NCI-H1092 (cell line): ENCODE results near the gene PITPNM3.

Experiments used
- DNase-seq: peaks from one replicate; lab custom pipeline; 2025; lab: John Stamatoyannopoulos, UW

Gene PITPNM3

GRCh38 chr17:6443692-6444570, 112.4 kb downstream of the PITPNM3 start, which contains the start of gene PIMREG:
TSS of gene PIMREG (plus strand) at chr17:6444455. CDS start at chr17:6445111, 656 bp downstream.
- peak; percentile 91 for DNase-seq

- no peak for DNase-seq
Measured at GRCh38 chr17:6442775-6443174, 113.6 kb downstream of the PITPNM3 start.

DNA sequence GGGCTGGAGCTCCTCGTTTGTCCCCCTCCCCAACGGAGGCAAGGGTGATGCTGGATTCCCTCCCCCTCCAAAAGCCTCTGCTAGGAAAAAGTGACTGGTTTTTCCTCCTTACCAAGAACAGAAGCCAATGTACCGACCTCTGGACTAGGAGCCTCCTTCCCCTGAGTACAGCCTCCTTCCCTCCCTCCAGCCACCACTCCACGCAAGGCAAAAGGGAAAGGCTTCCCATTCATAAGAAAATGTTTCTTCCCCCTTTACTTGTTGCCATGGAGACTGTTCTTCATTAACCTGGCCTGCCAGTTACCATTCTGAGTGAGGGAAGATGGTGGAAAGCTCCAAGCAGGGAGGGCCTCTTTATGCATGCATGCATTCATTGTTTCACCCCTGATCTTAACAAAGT, 116.4 kb downstream of the PITPNM3 start:
- no peak for DNase-seq

DNA sequence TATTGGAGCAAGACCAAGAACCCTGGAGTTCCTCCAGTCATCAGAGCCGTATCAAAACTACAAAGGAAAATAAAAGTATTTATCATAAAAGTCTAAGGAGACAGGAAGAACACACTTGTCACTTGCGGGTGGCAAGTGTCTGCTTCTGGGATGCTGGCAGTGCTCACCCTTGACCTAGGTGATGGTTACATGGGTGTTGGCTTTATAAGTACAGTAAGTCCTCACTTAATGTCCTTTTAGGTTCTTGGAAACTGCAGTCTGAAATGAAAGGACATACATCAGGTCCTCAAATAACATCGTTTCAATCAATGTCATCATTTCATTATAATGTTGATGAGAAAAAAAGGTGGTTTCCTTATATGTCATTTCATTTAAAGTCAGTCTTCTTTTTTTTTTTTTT, 118.4 kb downstream of the PITPNM3 start:
- no peak for DNase-seq

GRCh38 chr17:6437466-6437865, 118.9 kb downstream of the PITPNM3 start:
- no peak for DNase-seq

- DNase-seq, result no peak
Measured at GRCh38 chr17:6435968-6436367, 120.4 kb downstream of the PITPNM3 start.

DNA sequence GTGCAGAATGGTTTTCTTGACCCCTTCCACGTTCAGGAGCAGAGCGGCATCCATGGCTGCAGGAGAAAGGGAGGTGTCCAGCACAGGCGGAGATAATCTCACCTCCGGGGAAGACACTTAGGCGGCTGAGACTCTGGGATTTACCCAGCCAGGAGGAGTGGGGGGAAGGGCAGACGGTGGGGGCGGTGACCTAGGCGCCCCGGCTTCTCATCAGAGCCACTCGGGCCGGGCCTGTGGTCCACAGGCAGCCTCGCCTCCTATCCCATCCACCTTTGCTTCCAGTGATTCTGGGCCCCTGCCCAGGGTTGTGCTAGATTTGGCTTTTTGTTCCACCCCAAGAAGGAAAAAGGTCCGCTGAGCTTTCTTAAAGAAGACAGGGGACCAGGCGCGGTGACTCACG, 121.3 kb downstream of the PITPNM3 start, which contains the start of gene AIPL1:
TSS of gene AIPL1 (minus strand) at position 71 of the 400 bp plus-strand sequence. CDS start at position 54, 17 bp downstream.
- no peak for DNase-seq

DNA sequence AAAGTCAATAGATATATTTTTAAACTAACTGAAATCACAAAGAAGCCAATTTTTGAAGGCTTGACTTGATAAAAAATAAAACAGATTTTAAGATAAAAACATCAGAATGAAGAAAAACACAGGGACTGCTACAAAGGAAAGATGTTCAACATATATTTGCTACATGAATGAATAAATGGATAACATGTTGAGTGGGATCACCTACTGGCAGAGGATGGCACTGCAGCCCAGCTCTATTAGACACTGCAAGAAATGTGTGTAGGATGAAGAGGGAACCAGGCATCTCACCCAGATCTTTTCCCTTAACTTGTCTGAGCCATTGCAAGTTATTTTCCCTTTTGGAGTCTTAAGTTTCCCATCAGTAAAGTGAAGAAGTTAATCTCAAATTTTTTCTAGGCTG, 125.6 kb downstream of the PITPNM3 start:
- DNase-seq, result no peak

GRCh38 chr17:6429266-6429665, 127.1 kb downstream of the PITPNM3 start:
- no peak for DNase-seq

DNA sequence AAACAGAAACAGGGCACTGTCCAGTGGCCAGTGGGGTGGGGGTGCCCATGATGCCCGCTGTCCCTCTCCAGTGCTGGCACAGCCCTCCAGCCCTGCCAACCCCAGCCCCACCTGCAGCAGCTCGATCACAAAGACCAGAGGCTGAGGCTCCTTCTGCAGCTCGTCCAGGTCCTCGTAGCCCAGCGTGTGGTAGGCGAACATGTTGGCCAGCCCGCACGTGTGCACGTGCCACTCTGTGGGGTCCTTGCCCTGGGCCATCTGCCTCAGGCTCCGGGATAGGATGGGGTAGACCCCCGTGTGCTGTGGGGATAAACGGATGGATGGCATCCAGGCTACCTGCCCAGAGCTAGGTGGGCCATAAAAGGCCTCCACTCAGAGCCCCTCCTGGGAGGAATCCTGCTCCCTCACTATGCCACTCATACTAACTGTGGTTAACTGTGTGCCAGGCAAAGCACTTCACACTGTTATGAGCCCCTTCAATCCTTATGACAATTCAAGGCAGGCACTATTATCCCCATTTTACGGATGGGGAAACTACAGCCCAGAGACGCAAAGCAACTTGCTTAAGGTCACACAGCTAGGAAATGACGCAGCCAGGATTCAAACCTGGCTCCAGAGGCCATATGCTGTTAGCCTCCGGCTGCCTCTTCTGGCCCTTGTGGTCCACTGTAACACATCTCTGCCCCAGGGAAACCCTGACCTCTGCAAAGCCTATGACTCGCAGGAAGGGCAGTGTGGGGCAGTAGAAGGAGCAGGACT, 128.0 kb downstream of the PITPNM3 start:
- DNase-seq, result no peak

- DNase-seq, result no peak
Measured at GRCh38 chr17:6427279-6427781, 129.0 kb downstream of the PITPNM3 start.

- DNase-seq, result no peak
Measured at GRCh38 chr17:6426356-6427101, 129.8 kb downstream of the PITPNM3 start.

GRCh38 chr17:6425407-6425806, 130.9 kb downstream of the PITPNM3 start:
- DNase-seq, result no peak

DNA sequence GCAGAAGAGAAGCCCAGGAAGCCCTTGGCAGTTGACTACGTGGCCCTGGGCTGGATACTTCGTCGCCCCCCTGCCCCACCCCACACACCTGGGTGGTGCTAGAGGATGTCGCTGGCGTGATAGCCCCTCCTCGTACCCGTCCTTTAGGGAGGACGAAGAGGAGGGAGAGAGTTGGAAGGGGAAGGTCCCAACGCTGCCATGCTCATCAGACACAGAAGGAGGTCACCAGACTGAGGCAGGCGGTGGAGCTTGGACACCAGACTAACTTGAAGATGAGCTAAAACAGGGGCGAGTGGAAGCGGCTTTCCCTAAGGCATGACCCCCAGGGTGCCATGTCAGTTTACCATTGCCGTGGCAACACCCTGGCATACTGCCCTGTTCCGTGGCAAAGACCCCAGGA, 132.4 kb downstream of the PITPNM3 start:
- DNase-seq, result no peak

GRCh38 chr17:6422654-6423241, 133.6 kb downstream of the PITPNM3 start:
- no peak for DNase-seq

DNA sequence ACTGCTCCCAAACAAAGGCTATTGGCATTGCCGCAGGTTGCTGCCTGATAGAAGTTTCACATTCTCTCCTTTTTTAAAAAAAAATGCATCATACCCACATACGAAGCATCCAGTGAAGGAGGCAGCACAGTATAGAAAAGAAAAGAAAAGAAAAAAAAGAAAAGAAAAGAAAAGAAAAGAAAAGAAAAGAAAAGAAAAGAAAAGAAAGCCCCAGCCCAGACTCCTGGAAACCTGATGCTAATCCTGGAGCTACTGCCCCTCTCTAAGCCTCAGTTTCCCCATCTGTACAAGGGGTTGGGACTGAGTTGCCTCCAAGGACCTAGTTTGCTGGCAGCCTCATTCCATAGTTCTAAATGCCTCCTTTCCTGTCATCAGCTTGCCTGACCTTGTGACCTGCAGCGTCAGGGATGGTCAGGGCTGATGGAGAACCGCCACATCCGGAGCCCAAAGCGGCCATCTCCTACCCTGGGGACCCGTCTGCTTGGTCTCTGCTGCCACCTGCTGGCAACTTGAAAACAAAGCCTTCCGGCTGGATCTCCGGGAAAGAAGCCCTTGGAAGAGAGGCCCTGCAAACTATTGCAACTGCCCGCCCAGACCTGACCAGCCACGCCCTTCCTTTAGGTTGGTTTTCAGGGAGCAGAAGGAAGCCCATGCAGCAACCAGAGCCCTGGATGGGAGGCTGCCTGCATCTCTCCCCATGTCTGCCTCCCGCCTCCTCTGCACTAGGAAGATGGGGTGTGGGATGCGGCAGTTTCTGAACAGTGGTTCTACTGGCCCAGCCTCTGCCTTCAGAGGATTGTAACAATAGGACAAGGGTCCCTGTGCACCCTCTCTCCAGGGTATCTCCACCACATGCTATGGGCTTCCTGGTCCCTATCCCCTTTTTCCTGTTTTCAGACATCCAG, 134.4 kb downstream of the PITPNM3 start:
- no peak for DNase-seq

DNA sequence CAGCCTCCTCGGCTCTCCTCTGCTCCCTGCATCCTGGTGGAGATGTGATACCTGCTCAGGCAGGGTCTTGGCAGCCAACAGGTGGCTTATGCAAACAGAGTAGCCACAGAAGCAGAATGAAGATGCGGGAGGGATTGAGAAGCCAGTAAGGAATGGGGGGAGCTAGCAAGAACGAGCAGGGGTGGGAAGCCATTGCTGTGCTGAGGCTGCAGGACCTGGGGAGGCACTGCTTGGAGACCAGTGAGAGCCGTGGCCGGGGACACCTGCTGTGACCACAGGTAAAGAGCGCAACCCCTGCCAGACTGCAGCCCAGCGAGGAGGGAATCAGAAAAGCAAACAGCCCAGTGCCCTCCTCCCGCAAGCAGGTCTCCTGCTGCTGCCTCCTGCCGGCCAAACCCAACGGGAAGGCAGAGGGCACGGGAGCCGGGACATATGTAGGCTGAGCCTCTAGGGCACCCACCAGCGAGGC, 136.1 kb downstream of the PITPNM3 start:
- DNase-seq, result no peak

DNA sequence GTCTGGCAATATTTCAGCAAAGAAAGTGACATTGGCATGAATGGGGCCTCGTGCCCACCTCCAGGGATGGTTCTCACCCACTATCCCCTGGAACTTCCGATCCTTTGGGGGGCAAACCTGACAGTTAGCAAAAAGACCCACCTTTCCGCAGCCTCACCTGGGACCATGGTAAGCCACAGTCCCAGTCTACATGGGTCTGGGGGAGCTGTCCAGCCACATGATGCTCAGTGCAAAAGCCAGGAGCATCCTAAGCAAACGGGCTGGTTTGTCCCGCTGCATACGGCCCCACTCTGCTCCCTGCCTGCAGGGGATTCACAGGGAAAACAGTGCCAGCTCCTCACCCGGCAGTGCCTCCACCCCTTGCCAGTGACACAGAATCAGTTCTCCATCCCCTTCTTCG, 140.7 kb downstream of the PITPNM3 start:
- no peak for DNase-seq

- DNase-seq, result no peak
Measured at GRCh38 chr17:6413065-6413464, 143.3 kb downstream of the PITPNM3 start.

DNA sequence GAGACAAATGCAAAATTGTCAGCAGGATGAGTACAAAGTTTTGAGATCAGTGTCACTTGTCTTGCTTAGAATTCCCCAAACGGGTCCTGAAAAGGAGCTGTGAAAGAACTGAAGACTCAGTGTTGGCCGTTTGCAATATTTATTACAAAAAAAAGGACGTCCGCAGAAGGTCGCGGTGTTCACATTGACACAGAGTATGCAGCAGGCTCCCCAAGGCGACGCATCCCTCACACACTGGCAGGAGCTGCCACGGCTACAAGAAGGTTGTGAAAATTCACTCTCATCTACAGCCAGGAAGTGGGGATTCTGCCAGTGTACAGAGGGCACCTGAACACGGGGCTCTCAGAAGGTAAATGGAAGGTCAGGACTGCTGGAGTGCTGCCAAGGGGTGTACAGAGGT, 147.6 kb downstream of the PITPNM3 start:
- no peak for DNase-seq
